DND-41 (cell line): ENCODE results near the gene CLDN6.

Source experiments
- ATAC-seq: fragments of 200-7000 bp; cut with Tn5 transposase; 3 replicates; pipeline ENCODE4 v1.9.1; 2021; ENCODE audit warnings: low read depth; ENCODE audit not compliant: insufficient read depth
- DNase-seq: peaks from one replicate; pipeline ENCODE4 v3.0.0-alpha.2; 2020
- H2AFZ ChIP-seq: 2 replicates; pipeline ENCODE4 v1.6.0; 2012; ENCODE audit warnings: low read depth, low read length
- H3K27ac ChIP-seq: 2 replicates; pipeline ENCODE4 v1.5.1; 2012; ENCODE audit warnings: low read length, inconsistent platforms
- H3K27me3 ChIP-seq: fragments of 200-600 bp; sonication (generic); 2 replicates; pipeline ENCODE4 v1.6.0; 2012; ENCODE audit warnings: low read length, mild to moderate bottlenecking, inconsistent platforms; ENCODE audit not compliant: insufficient read depth, poor library complexity
- H3K36me3 ChIP-seq: 2 replicates; pipeline ENCODE4 v1.5.1; 2012; ENCODE audit warnings: low read length, inconsistent platforms; ENCODE audit not compliant: insufficient read depth
- H3K4me1 ChIP-seq: 2 replicates; pipeline ENCODE4 v1.5.1; 2012; ENCODE audit warnings: mild to moderate bottlenecking, low read length; ENCODE audit not compliant: insufficient read depth
- H3K4me2 ChIP-seq: 2 replicates; pipeline ENCODE4 v1.6.0; 2012; ENCODE audit warnings: mild to moderate bottlenecking, moderate library complexity, low read length, inconsistent platforms; ENCODE audit not compliant: insufficient read depth
- H3K4me3 ChIP-seq, 2 experiments: fragments of 200-600 bp in 1 of 2; shearing (Covaris generic) in 1 of 2; 2 replicates each; pipeline ENCODE4 v1.5.1; 2012 to 2016; ENCODE audit warnings: inconsistent platforms in 2 of 2, low read length in 2 of 2, mild to moderate bottlenecking in 2 of 2, low read depth in 1 of 2, moderate library complexity in 1 of 2
- H3K79me2 ChIP-seq: 2 replicates; pipeline ENCODE4 v1.6.0; 2012; ENCODE audit warnings: low read length, inconsistent platforms; ENCODE audit not compliant: insufficient read depth
- H3K9ac ChIP-seq: 2 replicates; pipeline ENCODE4 v1.6.0; 2012; ENCODE audit warnings: low read depth, mild to moderate bottlenecking, inconsistent platforms, low read length, moderate library complexity
- H3K9me3 ChIP-seq: 2 replicates; pipeline ENCODE4 v1.5.1; 2012; ENCODE audit warnings: low read length, moderate library complexity, mild to moderate bottlenecking, inconsistent platforms; ENCODE audit not compliant: insufficient read depth, severe bottlenecking
- H4K20me1 ChIP-seq: 2 replicates; pipeline ENCODE4 v1.6.0; 2012; ENCODE audit warnings: low read length; ENCODE audit not compliant: insufficient read depth
- CTCF ChIP-seq: IDR thresholded peaks from 2 replicates; pipeline ENCODE4 v1.5.1; 2012; ENCODE audit warnings: borderline replicate concordance, low read length, moderate library complexity, mild to moderate bottlenecking; ENCODE audit not compliant: poor library complexity, severe bottlenecking; ENCODE audit errors: extremely low read depth
- EZH2 ChIP-seq: IDR thresholded peaks from 3 replicates; pipeline ENCODE4 v1.6.1; 2012; ENCODE audit warnings: borderline replicate concordance, low read depth, mild to moderate bottlenecking, moderate library complexity, low read length, inconsistent platforms; ENCODE audit not compliant: severe bottlenecking

CLDN6 gene

DNA sequence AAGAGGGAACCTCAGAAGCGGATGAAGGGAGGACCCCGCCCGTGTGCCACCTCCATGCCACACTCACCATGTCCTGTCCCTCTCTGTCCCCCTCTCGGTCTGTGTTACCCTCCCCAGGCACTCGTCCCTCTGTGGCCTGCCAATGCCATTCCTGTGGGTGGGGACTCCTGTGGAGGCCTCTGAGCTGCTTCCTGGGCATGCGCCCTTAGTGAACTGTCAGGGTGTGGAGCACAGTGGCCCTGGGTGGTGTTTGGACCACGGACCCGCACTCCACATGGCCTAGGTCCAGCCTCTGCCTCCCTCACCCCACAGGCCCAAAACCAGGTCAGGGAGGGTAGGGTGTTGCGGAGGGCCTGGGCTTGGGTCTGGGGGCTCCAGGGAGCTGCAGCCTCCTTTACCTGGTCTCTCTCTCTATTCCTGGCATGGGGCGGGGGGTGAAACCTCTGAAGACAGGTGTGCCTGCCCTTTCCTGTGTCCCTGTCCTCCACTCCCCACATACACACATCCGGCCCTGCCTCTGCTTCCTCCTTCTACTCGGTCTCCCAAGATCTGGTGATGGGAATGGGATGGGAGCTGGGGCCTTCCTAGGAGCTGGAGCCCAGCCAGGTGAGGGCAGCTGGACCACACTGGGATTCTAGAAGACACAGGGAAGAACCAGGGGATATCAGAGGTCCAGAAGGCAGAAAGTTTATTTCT lies 26.3 kb downstream of the CLDN6 start:
- Histone ChIP-seq H3K4me1 (no peaks in the 10 kb centered on the region), H3K27ac (no peak overlapping the region), H3K9me3 (no peaks in the 10 kb centered on the region), H3K4me2 (no peak overlapping the region), H3K79me2 (no peaks in the 10 kb centered on the region), H3K9ac (no peak overlapping the region), H3K36me3 (no peaks in the 10 kb centered on the region), H4K20me1 (peaks cover 4% of the 10 kb centered on the region; the same call in 1 of the 2 replicates), H3K4me3 (no peak overlapping the region), H3K27me3 (no peaks in the 10 kb centered on the region), H2AFZ (no peak overlapping the region)
- TF ChIP-seq EZH2 = no peak
- TF ChIP-seq CTCF = no peak
- no peak for ATAC-seq
- no peak for DNase-seq

- no peaks in the 10 kb centered on the region for H3K4me1 ChIP-seq
- no peaks in the 10 kb centered on the region for H3K79me2 ChIP-seq
- H3K9ac ChIP-seq = no peak overlapping the region
- peaks cover 4% of the 10 kb centered on the region; the same call in 1 of the 2 replicates for H4K20me1 ChIP-seq
- ATAC-seq (no peak), DNase-seq (no peak)
- H3K27ac ChIP-seq = no peak overlapping the region
- no peaks in the 10 kb centered on the region for H3K36me3 ChIP-seq
- no peaks in the 10 kb centered on the region for H3K27me3 ChIP-seq
- H3K4me2 ChIP-seq = no peak overlapping the region
- TF ChIP-seq CTCF (no peak), EZH2 (no peak)
- no peak overlapping the region for H2AFZ ChIP-seq
- H3K9me3 ChIP-seq = no peaks in the 10 kb centered on the region
- H3K4me3 ChIP-seq = no peak overlapping the region
Observed at GRCh38 chr16:2990891-2991290, 27.1 kb downstream of the CLDN6 start.

DNA sequence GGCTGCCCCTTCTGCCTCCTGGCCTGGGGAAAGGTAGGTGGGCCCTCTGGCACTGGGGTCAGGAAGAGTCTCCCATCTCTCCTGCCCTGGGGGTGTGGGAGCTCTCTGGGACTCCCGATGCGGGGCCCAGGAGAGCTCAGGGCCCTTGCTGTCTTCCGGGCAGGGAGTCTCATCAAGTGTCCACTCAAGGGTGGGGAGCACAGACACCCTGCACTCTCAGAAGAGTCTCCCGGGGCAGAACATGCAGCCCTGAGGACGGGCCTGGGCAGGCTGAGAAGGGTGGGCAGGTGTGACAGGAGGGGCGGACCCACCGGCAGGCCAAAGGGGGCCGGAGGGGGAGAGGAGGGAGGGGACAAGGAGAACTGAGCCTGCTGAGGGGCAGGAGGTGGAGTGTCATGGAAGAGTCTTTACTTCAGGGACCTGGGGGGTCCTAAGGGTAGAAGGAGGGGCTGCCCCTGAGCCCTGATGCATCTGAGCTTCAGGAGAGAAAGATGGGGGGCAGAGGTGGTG lies 29.3 kb downstream of the CLDN6 start:
- no peaks in the 10 kb centered on the region for H3K27me3 ChIP-seq
- ATAC-seq = no peak
- no peak overlapping the region for H3K4me3 ChIP-seq

More for the DNA sequence above, 29.3 kb downstream of the CLDN6 start:
- Histone ChIP-seq H2AFZ (no peak overlapping the region), H3K4me1 (peaks cover 6% of the 10 kb centered on the region), H4K20me1 (peaks cover 4% of the 10 kb centered on the region; the same call in 1 of the 2 replicates), H3K4me2 (no peak overlapping the region), H3K9ac (no peak overlapping the region), H3K27ac (no peak overlapping the region), H3K36me3 (no peaks in the 10 kb centered on the region), H3K79me2 (no peaks in the 10 kb centered on the region), H3K9me3 (no peaks in the 10 kb centered on the region)
- DNase-seq = no peak
- TF ChIP-seq EZH2 (no peak), CTCF (no peak)
